Raji (cell line): Measurements from ENCODE around the gene RASSF4.

Experiments
- POLR2A ChIP-seq: IDR thresholded peaks from 2 replicates; pipeline ENCODE4 v1.6.1; 2011; ENCODE audit warnings: low read depth, low read length, control low read depth; ENCODE audit not compliant: insufficient read depth

RASSF4 gene

GRCh38 chr10:44980309-44981171 lies 20.9 kb downstream of the RASSF4 start:
- no peak for TF ChIP-seq POLR2A

GRCh38 chr10:44981172-44982113 lies 21.8 kb downstream of the RASSF4 start:
- TF ChIP-seq POLR2A: no peak

GRCh38 chr10:44982114-44982460 lies 22.5 kb downstream of the RASSF4 start:
- no peak for TF ChIP-seq POLR2A

GRCh38 chr10:44982496-44982895 lies 22.9 kb downstream of the RASSF4 start:
- no peak for TF ChIP-seq POLR2A

GRCh38 chr10:44983066-44983894 lies 23.7 kb downstream of the RASSF4 start:
- TF ChIP-seq POLR2A: no peak

GRCh38 chr10:44983895-44984278 lies 24.3 kb downstream of the RASSF4 start:
- TF ChIP-seq POLR2A: no peak

- no peak for TF ChIP-seq POLR2A
These were observed 25.1 kb downstream of the RASSF4 start for GRCh38 chr10:44984671-44985101.

- no peak for TF ChIP-seq POLR2A
These were observed 25.6 kb downstream of the RASSF4 start for GRCh38 chr10:44985175-44985681.

GRCh38 chr10:44986179-44986578 lies 26.6 kb downstream of the RASSF4 start:
- TF ChIP-seq POLR2A: no peak

GRCh38 chr10:44986670-44987069 lies 27.1 kb downstream of the RASSF4 start:
- no peak for TF ChIP-seq POLR2A

GRCh38 chr10:44988957-44989585 lies 29.5 kb downstream of the RASSF4 start:
- TF ChIP-seq POLR2A: no peak

GRCh38 chr10:44989597-44990301 lies 30.1 kb downstream of the RASSF4 start:
- TF ChIP-seq POLR2A: no peak

- no peak for TF ChIP-seq POLR2A
These were observed 30.7 kb downstream of the RASSF4 start for GRCh38 chr10:44990302-44990655.

GRCh38 chr10:44990965-44991364 lies 31.4 kb downstream of the RASSF4 start:
- no peak for TF ChIP-seq POLR2A
